Sigmoid colon (tissue), 4 donors: ENCODE results near the gene GBP5.

Experiments used
- CTCF ChIP-seq, 4 experiments: fragments of 450-650 bp in 3 of 4; fragments of 200-600 bp in 1 of 4; IDR thresholded peaks; one replicate each; pipeline ENCODE4 v1.5.1; 2016 to 2019; ENCODE audit warnings: antibody characterized with exemption in 4 of 4, mild to moderate bottlenecking in 3 of 4, moderate library complexity in 2 of 4
- EP300 ChIP-seq, 4 donors: sonication (generic); formaldehyde crosslinking; IDR thresholded peaks; one replicate each; pipeline ENCODE4 v1.6.1; 2017; ENCODE audit warnings: antibody characterized with exemption in 4 of 4
- POLR2A ChIP-seq, 2 donors: fragments of 450-650 bp; IDR thresholded peaks; one replicate each; pipeline ENCODE4 v1.6.1; 2016; ENCODE audit warnings: antibody characterized with exemption in 2 of 2, mild to moderate bottlenecking in 2 of 2, moderate library complexity in 2 of 2

- TF ChIP-seq CTCF (IDR thresholded peaks at IDR 0.05) (no peak), POLR2A (IDR thresholded peaks at IDR 0.05) (no peak), EP300 (IDR thresholded peaks at IDR 0.05) (no peak)
These were observed 39.9 kb upstream of the GBP5 start for GRCh38 chr1:89312572-89312971.
